ENCODE measurements around the gene CHD3. TPM values are rescaled to one million over a fixed set of nuclear protein-coding genes. Genes with fewer than 3 reads are reported as not detected.
A peak's percentile ranks its signal among the peaks of the same experiment; 100 is the strongest.

The CHD3 gene
- 10 to 100 TPM; 36.1 to 99.9 (median 45.1) TPM for total RNA-seq

DNA sequence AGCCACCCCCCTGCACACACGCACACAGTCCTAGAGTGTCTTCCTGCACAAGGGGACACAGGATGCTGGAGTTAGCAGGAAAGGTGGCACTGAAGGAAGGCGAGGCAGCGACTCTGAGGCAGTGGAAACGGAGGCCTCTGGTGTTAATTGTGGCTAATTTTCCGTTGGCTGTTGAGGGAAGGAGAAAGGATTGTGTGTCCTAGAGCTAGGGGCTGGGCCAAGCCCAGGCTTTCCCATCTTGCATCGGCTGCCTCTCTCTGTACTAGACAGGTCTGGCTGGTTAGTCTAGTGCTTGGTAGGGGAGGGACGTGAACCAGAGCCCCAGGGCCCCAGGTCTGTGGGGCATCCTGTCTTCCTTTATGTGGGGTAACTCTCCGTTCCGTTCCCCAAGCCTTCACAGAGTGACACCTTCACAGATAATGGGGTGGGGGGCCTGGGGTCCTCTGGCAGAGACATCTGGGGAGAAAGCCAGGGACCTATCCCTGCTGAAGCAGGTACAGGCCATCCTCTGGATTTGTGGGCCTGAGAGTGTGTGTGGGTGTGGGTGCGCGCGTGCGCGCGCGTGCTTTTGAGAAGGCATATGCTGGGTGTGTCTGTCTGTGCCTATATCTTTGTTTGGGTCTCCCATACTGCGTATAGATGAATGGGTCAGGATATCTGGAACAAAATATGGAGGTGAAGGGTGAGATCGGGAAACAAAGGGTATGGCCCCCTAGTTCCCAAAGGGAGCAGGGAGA, at the start of gene CHD3:
Gene CHD3 (plus strand): TSS at position 606 of the 737 bp plus-strand sequence. CDS start 212 bp downstream, outside the sequence.
- peaks cover 0 to 51% (median 10%) of the 10 kb centered on the region in 4 donors for H3K4me1 ChIP-seq
- no peaks in the 10 kb centered on the region for H3K27me3 ChIP-seq
- peak in 2 of 3 donors; percentile 18 to 54 for DNase-seq
- H3K4me3 ChIP-seq, result peak within 1 kb of the TSS; percentile 62 to 89 (median 82)
- H3K27ac ChIP-seq, result peak within 1 kb of the TSS; percentile 89 to 96 (median 94)
- TF ChIP-seq, protein P1, sequence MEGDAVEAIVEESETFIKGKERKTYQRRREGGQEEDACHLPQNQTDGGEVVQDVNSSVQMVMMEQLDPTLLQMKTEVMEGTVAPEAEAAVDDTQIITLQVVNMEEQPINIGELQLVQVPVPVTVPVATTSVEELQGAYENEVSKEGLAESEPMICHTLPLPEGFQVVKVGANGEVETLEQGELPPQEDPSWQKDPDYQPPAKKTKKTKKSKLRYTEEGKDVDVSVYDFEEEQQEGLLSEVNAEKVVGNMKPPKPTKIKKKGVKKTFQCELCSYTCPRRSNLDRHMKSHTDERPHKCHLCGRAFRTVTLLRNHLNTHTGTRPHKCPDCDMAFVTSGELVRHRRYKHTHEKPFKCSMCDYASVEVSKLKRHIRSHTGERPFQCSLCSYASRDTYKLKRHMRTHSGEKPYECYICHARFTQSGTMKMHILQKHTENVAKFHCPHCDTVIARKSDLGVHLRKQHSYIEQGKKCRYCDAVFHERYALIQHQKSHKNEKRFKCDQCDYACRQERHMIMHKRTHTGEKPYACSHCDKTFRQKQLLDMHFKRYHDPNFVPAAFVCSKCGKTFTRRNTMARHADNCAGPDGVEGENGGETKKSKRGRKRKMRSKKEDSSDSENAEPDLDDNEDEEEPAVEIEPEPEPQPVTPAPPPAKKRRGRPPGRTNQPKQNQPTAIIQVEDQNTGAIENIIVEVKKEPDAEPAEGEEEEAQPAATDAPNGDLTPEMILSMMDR (IDR thresholded peaks at IDR 0.05), result no peak
- no peak for TF ChIP-seq POLR2A (IDR thresholded peaks at IDR 0.05)
- no peaks in the 10 kb centered on the region for H3K9me3 ChIP-seq
- peaks cover 0 to 23% (median 0%) of the 10 kb centered on the region in 3 donors for H3K36me3 ChIP-seq

DNA sequence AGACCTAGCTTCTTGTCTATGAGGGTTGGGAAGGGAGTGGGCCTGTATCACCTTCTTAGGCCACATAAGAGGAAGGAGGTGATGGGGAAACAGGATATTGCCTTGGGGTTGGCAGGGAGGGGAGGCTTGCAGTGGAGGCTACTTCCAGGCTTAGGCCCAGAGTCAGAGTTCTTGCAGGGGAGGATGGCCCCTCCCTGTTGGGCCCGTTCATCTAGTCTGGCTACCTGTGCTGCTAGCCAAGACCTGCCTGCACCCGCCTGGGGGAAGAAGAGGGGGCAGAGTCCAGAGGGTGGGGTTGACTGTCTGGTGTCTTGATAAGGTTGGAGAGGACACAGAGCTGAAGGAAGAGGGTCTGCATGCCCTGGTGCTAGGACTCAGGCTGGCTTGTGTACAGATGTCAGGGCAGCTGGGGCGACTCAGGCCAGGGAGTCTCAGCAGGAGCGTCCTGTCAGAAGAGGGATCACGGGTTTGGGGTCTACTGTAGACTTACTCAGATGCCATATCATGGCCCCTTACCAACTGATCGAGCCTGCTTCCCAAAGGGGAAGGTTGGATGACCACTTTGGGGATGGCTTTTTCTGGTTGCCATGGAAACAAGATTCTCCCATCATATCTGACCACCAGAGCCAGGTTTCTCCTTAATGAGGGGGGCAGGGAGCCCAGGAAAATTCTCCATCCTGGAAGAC, 49.3 kb upstream of the CHD3 start:
- Histone ChIP-seq H3K4me1 (peaks cover 0 to 48% (median 24%) of the 10 kb centered on the region in 4 donors), H3K4me3 (peak overlapping the region in 2 of 4 donors; percentile 80 to 85), H3K36me3 (peaks cover 0 to 7% (median 0%) of the 10 kb centered on the region in 3 donors), H3K27ac (peak overlapping the region; percentile 88 to 100 (median 95)), H3K27me3 (no peaks in the 10 kb centered on the region), H3K9me3 (no peaks in the 10 kb centered on the region)
- peak in 2 of 3 donors; percentile 87 to 90 for DNase-seq
- TF ChIP-seq, protein P1 (IDR thresholded peaks at IDR 0.05), result no peak
- peak in 1 of 2 donors; percentile 67 for TF ChIP-seq POLR2A (IDR thresholded peaks at IDR 0.05)

DNA sequence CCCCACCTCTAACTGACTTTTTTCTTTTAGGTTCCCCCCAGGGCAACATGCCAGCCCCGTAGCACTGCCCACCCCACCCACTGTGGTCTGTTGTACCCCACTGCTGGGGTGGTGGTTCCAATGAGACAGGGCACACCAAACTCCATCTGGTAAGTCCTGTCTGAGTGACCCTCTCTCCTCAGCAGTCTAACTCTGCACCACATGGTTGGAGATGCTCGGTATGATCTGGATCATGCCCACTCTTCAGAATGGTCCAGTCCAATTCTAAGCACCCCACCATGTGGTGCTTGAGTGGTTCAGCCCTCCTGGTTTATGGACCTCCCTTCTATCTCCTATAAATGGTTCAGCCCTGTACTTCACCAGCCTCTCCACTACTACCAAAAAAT, 48.7 kb upstream of the CHD3 start:
- Histone ChIP-seq H3K27me3 (no peaks in the 10 kb centered on the region), H3K27ac (peak overlapping the region; percentile 88 to 100 (median 95)), H3K9me3 (no peaks in the 10 kb centered on the region), H3K4me1 (peaks cover 0 to 48% (median 24%) of the 10 kb centered on the region in 4 donors), H3K36me3 (peaks cover 0 to 7% (median 0%) of the 10 kb centered on the region in 3 donors), H3K4me3 (no peak overlapping the region)
- no peak for DNase-seq
- no peak for TF ChIP-seq POLR2A (IDR thresholded peaks at IDR 0.05)
- TF ChIP-seq, protein P1 (IDR thresholded peaks at IDR 0.05), result no peak

DNA sequence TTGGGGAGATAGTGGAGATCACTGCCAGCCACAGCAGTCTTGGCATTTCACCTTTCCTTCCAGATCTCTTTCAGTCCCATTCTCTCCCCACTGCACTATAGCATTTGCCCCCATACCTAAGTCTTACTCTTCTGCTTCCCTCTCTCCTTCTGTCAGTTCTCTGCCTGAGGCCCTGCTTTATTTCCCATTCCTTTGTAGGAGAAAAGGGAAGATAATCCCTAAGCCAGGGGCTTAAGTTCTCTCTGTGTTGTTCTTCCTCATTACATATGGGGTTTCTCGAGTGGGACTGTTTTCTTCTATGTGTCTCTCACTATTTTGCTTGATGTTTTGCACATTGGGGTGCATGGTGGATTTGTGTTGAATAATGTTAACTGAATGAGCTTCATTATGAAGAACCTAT, 48.1 kb upstream of the CHD3 start:
- H3K36me3 ChIP-seq, result peaks cover 0 to 10% (median 0%) of the 10 kb centered on the region in 3 donors
- no peak overlapping the region for H3K4me3 ChIP-seq
- peak overlapping the region in 3 of 4 donors; percentile 93 to 100 (median 97) for H3K27ac ChIP-seq
- H3K27me3 ChIP-seq, result no peaks in the 10 kb centered on the region
- H3K9me3 ChIP-seq, result no peaks in the 10 kb centered on the region
- peaks cover 0 to 53% (median 30%) of the 10 kb centered on the region in 4 donors for H3K4me1 ChIP-seq
- TF ChIP-seq, protein P1 (IDR thresholded peaks at IDR 0.05), result no peak
- TF ChIP-seq POLR2A (IDR thresholded peaks at IDR 0.05), result no peak
- DNase-seq, result no peak

DNA sequence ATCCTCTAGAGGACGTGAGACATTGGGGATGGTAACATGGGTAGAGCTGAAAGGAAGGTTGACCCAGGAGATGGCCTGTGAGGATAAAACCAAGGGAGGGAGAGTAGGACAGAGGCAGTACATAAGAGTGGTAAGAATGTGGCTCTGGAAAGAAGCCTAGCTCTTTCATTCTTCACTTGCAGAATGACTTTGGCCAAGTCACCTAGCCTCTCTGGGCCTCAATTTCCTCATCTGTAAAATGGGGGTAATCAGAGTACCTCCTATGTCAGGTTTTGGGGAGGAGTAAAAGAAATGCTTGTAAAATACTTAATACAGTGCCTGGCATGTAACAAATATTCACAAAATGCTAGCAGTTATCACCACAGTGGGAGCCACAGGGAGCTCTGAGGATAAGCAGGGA, 47.7 kb upstream of the CHD3 start:
- no peak for DNase-seq
- peak overlapping the region in 3 of 4 donors; percentile 78 to 80 (median 80) for H3K4me3 ChIP-seq
- TF ChIP-seq POLR2A (IDR thresholded peaks at IDR 0.05), result no peak
- TF ChIP-seq, protein P1 (IDR thresholded peaks at IDR 0.05), result no peak

More for the DNA sequence above, 47.7 kb upstream of the CHD3 start:
- Histone ChIP-seq H3K4me1 (peaks cover 0 to 57% (median 31%) of the 10 kb centered on the region in 4 donors), H3K36me3 (peaks cover 0 to 14% (median 0%) of the 10 kb centered on the region in 3 donors), H3K9me3 (no peaks in the 10 kb centered on the region), H3K27ac (peak overlapping the region; percentile 97 to 100 (median 97)), H3K27me3 (no peaks in the 10 kb centered on the region)
